WTC11 (cell line): ENCODE measurements around the gene SCRG1.

ENCODE experiments used
- E2F1 ChIP-seq: sonication (generic); formaldehyde crosslinking; IDR thresholded peaks from 2 replicates; pipeline ENCODE4 v1.8.0; 2022; ENCODE audit warnings: mild to moderate bottlenecking, missing genetic modification reagents
- ZBTB43 ChIP-seq: sonication (generic); formaldehyde crosslinking; IDR thresholded peaks from 2 replicates; pipeline ENCODE4 v1.8.1; 2023; ENCODE audit warnings: mild to moderate bottlenecking, missing genetic modification reagents

GRCh38 chr4:173337463-173337862 lies 61.5 kb downstream of the SCRG1 start:
- no peak for TF ChIP-seq ZBTB43 (CRISPR knock-in tag)
- no peak for TF ChIP-seq E2F1 (CRISPR knock-in tag)
